Adrenal gland (tissue), 5 donors: Measurements from ENCODE around the gene COMMD1.

ENCODE experiments used
- CTCF ChIP-seq, 6 experiments: fragments of 450-650 bp in 4 of 6; fragments of 200-600 bp in 2 of 6; sonication (generic) in 1 of 6; IDR thresholded peaks; 1 replicate in 5 of 6; 2 replicates in 1 of 6; pipeline versions ENCODE4 v1.5.1 to v1.8.0; 2016 to 2021; ENCODE audit warnings: antibody characterized with exemption in 6 of 6, mild to moderate bottlenecking in 2 of 6, moderate library complexity in 1 of 6
- POLR2A ChIP-seq, 2 donors: fragments of 450-650 bp; IDR thresholded peaks; one replicate each; pipeline ENCODE4 v1.6.1; 2017; ENCODE audit warnings: antibody characterized with exemption in 2 of 2, mild to moderate bottlenecking in 2 of 2, moderate library complexity in 1 of 2
- donor health status: DM: no; HTN: no; CAD: no.

DNA sequence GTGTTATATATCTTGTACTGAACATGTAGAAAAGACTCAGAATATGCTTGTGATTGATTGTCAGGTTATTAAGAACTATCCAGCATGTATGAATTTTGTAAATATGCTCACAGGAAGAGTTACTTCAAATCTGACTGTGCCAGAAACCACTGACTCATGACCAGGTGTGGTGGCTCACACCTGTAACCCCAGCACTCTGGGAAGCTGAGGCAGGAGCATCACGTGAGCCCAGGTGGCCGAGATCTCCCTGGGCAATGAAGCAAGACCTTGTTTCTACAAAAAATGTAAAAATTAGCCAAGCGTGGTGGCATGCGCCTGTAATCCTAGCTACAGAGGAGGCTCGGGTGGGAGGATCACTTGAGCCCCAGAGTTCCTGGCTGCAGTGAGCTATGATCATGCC, 126.6 kb downstream of the COMMD1 start:
- no peak for TF ChIP-seq POLR2A (IDR thresholded peaks at IDR 0.05)
- no peak for TF ChIP-seq CTCF (IDR thresholded peaks at IDR 0.05)
